GM12878 (cell line): ENCODE data around the gene S100A6. TPM values are rescaled to one million over a fixed set of nuclear protein-coding genes. Genes with fewer than 3 reads are reported as not detected.

ENCODE experiments used
- CBX3 ChIP-seq: fragments of 200-600 bp; sonication (generic); IDR thresholded peaks from 2 replicates; pipeline ENCODE4 v1.6.1; 2016; ENCODE audit warnings: low read depth, borderline replicate concordance
- IRF5 ChIP-seq: fragments of 450-650 bp; IDR thresholded peaks from 2 replicates; pipeline ENCODE4 v1.6.1; 2017; ENCODE audit warnings: borderline replicate concordance
- KLF5 ChIP-seq: fragments of 450-650 bp; IDR thresholded peaks from 2 replicates; pipeline ENCODE4 v1.6.1; 2014; ENCODE audit warnings: mild to moderate bottlenecking; ENCODE audit not compliant: partially characterized antibody
- NR2C1 ChIP-seq: fragments of 450-650 bp; IDR thresholded peaks from 2 replicates; pipeline ENCODE4 v1.6.1; 2017; ENCODE audit warnings: antibody characterized with exemption, mild to moderate bottlenecking, moderate library complexity
- PAX8 ChIP-seq: fragments of 450-650 bp; IDR thresholded peaks from 2 replicates; pipeline ENCODE4 v1.6.1; 2017; ENCODE audit warnings: mild to moderate bottlenecking, moderate library complexity
- RAD51 ChIP-seq: fragments of 450-650 bp; IDR thresholded peaks from 2 replicates; pipeline ENCODE4 v1.6.1; 2016; ENCODE audit warnings: moderate library complexity, mild to moderate bottlenecking, inconsistent platforms
- SUPT20H ChIP-seq: IDR thresholded peaks from 2 replicates; pipeline ENCODE4 v1.6.1; 2011; ENCODE audit warnings: low read depth, mild to moderate bottlenecking, low read length, moderate library complexity, borderline replicate concordance; ENCODE audit not compliant: control insufficient read depth
- TAF1 ChIP-seq: IDR thresholded peaks from 2 replicates; pipeline ENCODE4 v1.6.1; 2011; ENCODE audit warnings: mild to moderate bottlenecking, low read depth, low read length, borderline replicate concordance
- USF1 ChIP-seq: IDR thresholded peaks from 2 replicates; pipeline ENCODE4 v1.6.1; 2011; ENCODE audit warnings: borderline replicate concordance, low read depth, mild to moderate bottlenecking, moderate library complexity, mixed read lengths, low read length; ENCODE audit not compliant: insufficient read depth; ENCODE audit errors: extremely low read length
- polyA plus RNA-seq, 11 experiments: library from polyadenylated mRNA; depleted of rRNA in 4 of 11; unstranded in 6 of 11; stranded (reverse) in 5 of 11; fragments of >200 nt; fragmentation: Nextera tagmentation in 4 of 11; fragmentation: Illumina TruSeq in 1 of 11; extraction: Ambion mirVana in 4 of 11; extraction: Trizol in 1 of 11; gene quantifications; 1 replicate in 1 of 11; 2 replicates in 10 of 11; pipeline versions ENCODE4 v1.2.1 to v1.2.3, GENCODE V29; 2011 to 2016; ENCODE audit warnings: inconsistent platforms in 2 of 11, missing spikeins in 2 of 11, low read depth in 1 of 11
- total RNA-seq, 4 experiments: library from RNA; depleted of rRNA in 3 of 4; stranded (reverse); fragments of >200 nt in 3 of 4; fragmentation: Illumina TruSeq in 1 of 4; extraction: Trizol in 1 of 4; gene quantifications; 2 replicates each; pipeline versions ENCODE4 v1.2.1 to v1.2.3, GENCODE V29; 2013 to 2021
- TF ChIP-seq, protein P1 (sequence below): fragments of 450-650 bp; formaldehyde crosslinking; IDR thresholded peaks from 2 replicates; pipeline ENCODE4 v1.5.0; 2022; ENCODE audit warnings: mild to moderate bottlenecking, missing genetic modification characterization
- TF ChIP-seq, protein P2 (sequence below): fragments of 450-650 bp; IDR thresholded peaks from 2 replicates; pipeline ENCODE4 v1.6.1; 2018; ENCODE audit warnings: borderline replicate concordance, mild to moderate bottlenecking; ENCODE audit not compliant: partially characterized antibody

Gene S100A6
- total and polyA plus RNA-seq, 10 of the 15 experiments (the other 5 are each of a cell fraction or from before 2014, with no cell fraction given), result 7.2 to 121 (median 45.7) TPM

DNA sequence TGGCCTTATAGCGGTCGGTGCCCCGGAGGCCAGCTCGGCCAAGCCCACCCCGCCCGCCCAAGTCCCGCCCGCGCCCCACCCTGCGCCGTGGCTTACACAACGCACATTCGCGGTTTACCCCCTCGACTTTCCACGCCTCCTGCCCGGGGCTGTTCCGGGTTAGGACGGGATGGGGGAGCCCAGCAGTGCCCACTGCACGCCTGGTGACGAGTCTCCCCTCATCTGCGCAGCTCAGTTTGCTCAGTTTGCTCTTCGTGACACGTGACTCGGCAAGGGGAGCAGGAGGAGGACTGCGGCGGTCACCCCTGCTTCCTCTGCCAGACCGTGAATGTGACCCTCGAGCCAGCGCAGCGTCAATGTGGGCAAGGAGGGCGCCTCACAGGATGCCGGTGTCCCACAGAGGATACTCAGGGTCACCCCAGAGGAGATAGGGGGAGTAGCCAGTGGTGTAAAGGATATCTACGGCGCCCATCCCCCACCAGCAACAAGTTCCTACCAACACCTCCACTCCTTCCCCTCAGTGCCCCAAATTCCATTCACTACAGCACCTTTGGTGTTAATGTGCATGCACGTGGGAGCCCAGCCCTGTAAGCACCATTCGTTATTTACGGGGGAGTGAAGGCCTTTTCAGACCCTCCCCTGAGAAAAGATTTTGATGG, 350 bp upstream of the S100A6 start (continued):
- TF ChIP-seq IRF5, result no peak
- TF ChIP-seq NR2C1, result peak; percentile 11; the same call in 1 of the 2 replicates
- TF ChIP-seq TAF1, result no peak
- no peak for TF ChIP-seq CBX3
- TF ChIP-seq KLF5, result no peak
- no peak for TF ChIP-seq SUPT20H
- TF ChIP-seq, protein P1, sequence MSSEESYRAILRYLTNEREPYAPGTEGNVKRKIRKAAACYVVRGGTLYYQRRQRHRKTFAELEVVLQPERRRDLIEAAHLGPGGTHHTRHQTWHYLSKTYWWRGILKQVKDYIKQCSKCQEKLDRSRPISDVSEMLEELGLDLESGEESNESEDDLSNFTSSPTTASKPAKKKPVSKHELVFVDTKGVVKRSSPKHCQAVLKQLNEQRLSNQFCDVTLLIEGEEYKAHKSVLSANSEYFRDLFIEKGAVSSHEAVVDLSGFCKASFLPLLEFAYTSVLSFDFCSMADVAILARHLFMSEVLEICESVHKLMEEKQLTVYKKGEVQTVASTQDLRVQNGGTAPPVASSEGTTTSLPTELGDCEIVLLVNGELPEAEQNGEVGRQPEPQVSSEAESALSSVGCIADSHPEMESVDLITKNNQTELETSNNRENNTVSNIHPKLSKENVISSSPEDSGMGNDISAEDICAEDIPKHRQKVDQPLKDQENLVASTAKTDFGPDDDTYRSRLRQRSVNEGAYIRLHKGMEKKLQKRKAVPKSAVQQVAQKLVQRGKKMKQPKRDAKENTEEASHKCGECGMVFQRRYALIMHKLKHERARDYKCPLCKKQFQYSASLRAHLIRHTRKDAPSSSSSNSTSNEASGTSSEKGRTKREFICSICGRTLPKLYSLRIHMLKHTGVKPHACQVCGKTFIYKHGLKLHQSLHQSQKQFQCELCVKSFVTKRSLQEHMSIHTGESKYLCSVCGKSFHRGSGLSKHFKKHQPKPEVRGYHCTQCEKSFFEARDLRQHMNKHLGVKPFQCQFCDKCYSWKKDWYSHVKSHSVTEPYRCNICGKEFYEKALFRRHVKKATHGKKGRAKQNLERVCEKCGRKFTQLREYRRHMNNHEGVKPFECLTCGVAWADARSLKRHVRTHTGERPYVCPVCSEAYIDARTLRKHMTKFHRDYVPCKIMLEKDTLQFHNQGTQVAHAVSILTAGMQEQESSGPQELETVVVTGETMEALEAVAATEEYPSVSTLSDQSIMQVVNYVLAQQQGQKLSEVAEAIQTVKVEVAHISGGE (CRISPR knock-in tag), result no peak
- TF ChIP-seq, protein P2, sequence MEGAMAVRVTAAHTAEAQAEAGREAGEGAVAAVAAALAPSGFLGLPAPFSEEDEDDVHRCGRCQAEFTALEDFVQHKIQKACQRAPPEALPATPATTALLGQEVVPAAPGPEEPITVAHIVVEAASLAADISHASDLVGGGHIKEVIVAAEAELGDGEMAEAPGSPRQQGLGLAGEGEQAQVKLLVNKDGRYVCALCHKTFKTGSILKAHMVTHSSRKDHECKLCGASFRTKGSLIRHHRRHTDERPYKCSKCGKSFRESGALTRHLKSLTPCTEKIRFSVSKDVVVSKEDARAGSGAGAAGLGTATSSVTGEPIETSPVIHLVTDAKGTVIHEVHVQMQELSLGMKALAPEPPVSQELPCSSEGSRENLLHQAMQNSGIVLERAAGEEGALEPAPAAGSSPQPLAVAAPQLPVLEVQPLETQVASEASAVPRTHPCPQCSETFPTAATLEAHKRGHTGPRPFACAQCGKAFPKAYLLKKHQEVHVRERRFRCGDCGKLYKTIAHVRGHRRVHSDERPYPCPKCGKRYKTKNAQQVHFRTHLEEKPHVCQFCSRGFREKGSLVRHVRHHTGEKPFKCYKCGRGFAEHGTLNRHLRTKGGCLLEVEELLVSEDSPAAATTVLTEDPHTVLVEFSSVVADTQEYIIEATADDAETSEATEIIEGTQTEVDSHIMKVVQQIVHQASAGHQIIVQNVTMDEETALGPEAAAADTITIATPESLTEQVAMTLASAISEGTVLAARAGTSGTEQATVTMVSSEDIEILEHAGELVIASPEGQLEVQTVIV, result no peak
- peak; percentile 91 for TF ChIP-seq RAD51
- TF ChIP-seq PAX8, result no peak
- TF ChIP-seq USF1, result peak; percentile 86
